GM12892 (cell line): ENCODE results near the gene SMG1.

Experiments
- POLR2A ChIP-seq: IDR thresholded peaks from 2 replicates; pipeline ENCODE4 v1.6.1; 2011; ENCODE audit warnings: low read depth, low read length, control low read depth
- TAF1 ChIP-seq: IDR thresholded peaks from 2 replicates; pipeline ENCODE4 v1.6.1; 2011; ENCODE audit warnings: low read depth, mild to moderate bottlenecking, control low read depth, low read length, borderline replicate concordance

- TF ChIP-seq POLR2A (no peak), TAF1 (no peak)
These were observed 123.4 kb downstream of the SMG1 start for GRCh38 chr16:18802767-18803343.
